ENCODE results near the gene CATSPER2. TPM values are rescaled to one million over a fixed set of nuclear protein-coding genes. Genes with fewer than 3 reads are reported as not detected.
"Not testable (repeated sequence)": the region's sequence is repeated elsewhere in the genome, so short reads cannot be mapped to it uniquely, and the experiment has no call there.

The CATSPER2 gene
- total RNA-seq, 1 donor from 2014 or later, result 3.3 TPM

DNA sequence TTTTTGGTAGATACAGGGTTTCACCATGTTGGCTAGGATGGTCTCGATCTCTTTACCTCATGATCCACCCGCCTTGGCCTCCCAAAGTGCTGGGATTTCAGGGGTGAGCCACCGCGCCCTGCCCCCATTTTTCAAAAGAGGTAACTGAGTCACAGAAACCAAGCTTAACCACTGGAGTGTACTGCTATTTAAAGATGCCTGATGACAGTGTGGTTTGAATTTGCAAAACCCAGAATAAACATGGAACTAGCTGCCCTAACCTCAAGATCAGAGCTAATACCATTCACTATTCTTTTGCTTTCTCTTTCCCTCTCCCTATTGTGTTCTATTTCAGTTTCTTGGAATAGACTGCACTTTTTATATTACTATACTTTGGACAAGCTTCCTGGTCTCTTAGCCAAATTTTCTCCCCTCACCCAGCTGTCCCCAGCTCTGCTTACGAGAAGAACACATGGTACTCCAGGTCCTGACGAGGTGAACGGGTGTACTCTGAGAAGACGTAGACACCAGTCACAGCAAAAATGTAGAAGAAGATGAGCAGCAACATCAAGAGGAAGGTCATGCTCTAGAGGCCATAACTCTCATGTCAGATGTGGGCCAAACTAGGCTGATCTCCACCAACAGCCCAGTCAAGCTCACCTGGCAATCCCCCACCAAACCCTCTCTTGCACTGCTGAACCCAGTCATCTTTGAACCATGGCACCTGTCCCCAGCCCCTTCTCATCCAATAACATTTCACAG is 10.0 kb downstream of the CATSPER2 start:
- not testable (repeated sequence) for H3K27me3 Mint-ChIP-seq (ENCODE audit: unreplicated experiment); H3K36me3 Mint-ChIP-seq (ENCODE audit: unreplicated experiment); DNase-seq (ENCODE audit: extremely low spot score, unreplicated experiment); H3K4me3 Mint-ChIP-seq (ENCODE audit: unreplicated experiment); H3K27ac Mint-ChIP-seq (ENCODE audit: unreplicated experiment); H3K9me3 Mint-ChIP-seq (ENCODE audit: unreplicated experiment); H3K4me1 Mint-ChIP-seq (ENCODE audit: unreplicated experiment)

DNA sequence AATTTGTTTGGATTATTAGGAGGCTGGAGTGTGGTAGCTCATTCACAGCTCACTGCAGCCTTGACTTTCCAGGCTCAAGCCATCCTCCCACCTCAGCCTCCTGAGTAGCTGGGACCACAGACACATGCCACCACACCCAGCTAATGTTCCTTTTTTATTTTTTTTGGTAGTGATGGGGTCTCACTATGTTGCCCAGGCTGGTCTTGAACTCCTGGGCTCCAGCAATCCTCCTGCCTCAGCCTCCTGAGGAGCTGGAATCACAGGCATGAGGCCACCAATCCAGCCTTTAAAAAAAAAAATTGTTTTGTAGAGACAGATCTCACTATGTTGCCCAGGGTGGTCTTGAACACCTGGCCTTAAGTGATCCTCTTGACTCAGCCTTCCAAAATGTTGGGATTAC is 21.7 kb downstream of the CATSPER2 start:
- H3K4me3 Mint-ChIP-seq (ENCODE audit: unreplicated experiment); H3K9me3 Mint-ChIP-seq (ENCODE audit: unreplicated experiment); H3K36me3 Mint-ChIP-seq (ENCODE audit: unreplicated experiment); DNase-seq (ENCODE audit: extremely low spot score, unreplicated experiment); H3K27me3 Mint-ChIP-seq (ENCODE audit: unreplicated experiment); H3K27ac Mint-ChIP-seq (ENCODE audit: unreplicated experiment): not testable (repeated sequence)
- peaks cover 13% of the 10 kb centered on the region for H3K4me1 Mint-ChIP-seq (ENCODE audit: unreplicated experiment)

- H3K4me3 Mint-ChIP-seq (ENCODE audit: unreplicated experiment), result no peak overlapping the region
Measured at GRCh38 chr15:43625106-43625505, 23.5 kb downstream of the CATSPER2 start.

GRCh38 chr15:43622068-43622799 is 26.4 kb downstream of the CATSPER2 start:
- H3K4me1 Mint-ChIP-seq (ENCODE audit: unreplicated experiment), result peaks cover 13% of the 10 kb centered on the region
- not testable (repeated sequence) for H3K27ac Mint-ChIP-seq (ENCODE audit: unreplicated experiment); H3K4me3 Mint-ChIP-seq (ENCODE audit: unreplicated experiment); H3K9me3 Mint-ChIP-seq (ENCODE audit: unreplicated experiment); H3K36me3 Mint-ChIP-seq (ENCODE audit: unreplicated experiment); DNase-seq (ENCODE audit: extremely low spot score, unreplicated experiment)
- H3K27me3 Mint-ChIP-seq (ENCODE audit: unreplicated experiment), result peaks cover 21% of the 10 kb centered on the region

More at GRCh38 chr15:43625106-43625505, 23.5 kb downstream of the CATSPER2 start:
- H3K4me1 Mint-ChIP-seq (ENCODE audit: unreplicated experiment), result peaks cover 13% of the 10 kb centered on the region
- TF ChIP-seq, protein P1, sequence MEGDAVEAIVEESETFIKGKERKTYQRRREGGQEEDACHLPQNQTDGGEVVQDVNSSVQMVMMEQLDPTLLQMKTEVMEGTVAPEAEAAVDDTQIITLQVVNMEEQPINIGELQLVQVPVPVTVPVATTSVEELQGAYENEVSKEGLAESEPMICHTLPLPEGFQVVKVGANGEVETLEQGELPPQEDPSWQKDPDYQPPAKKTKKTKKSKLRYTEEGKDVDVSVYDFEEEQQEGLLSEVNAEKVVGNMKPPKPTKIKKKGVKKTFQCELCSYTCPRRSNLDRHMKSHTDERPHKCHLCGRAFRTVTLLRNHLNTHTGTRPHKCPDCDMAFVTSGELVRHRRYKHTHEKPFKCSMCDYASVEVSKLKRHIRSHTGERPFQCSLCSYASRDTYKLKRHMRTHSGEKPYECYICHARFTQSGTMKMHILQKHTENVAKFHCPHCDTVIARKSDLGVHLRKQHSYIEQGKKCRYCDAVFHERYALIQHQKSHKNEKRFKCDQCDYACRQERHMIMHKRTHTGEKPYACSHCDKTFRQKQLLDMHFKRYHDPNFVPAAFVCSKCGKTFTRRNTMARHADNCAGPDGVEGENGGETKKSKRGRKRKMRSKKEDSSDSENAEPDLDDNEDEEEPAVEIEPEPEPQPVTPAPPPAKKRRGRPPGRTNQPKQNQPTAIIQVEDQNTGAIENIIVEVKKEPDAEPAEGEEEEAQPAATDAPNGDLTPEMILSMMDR (IDR thresholded peaks at IDR 0.05), result no peak
- no peak for DNase-seq (ENCODE audit: extremely low spot score, unreplicated experiment)
- H3K36me3 Mint-ChIP-seq (ENCODE audit: unreplicated experiment), result no peaks in the 10 kb centered on the region
- no peak overlapping the region for H3K27ac Mint-ChIP-seq (ENCODE audit: unreplicated experiment)
- peaks cover 18% of the 10 kb centered on the region for H3K27me3 Mint-ChIP-seq (ENCODE audit: unreplicated experiment)
- no peaks in the 10 kb centered on the region for H3K9me3 Mint-ChIP-seq (ENCODE audit: unreplicated experiment)

DNA sequence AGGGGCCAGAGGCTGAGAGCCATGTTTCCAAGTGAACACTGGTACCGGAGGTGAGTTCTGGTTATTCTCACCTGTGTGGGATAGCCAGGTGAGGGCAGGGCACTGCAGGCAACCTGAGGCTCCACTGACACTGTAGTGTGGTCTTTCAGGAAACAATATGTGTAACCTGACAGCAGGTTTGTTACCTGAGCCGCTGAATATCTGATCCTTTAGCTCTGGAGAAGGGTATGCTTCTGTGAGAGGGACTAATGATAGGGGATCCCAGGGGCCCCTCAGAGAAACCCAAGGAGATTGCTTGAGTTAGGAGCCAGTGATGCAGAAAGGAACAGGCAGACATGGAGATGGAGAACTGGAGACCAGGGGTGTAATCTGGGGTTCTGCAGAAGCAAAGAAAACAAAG is 29.9 kb downstream of the CATSPER2 start, which contains the start of gene STRC:
STRC (minus strand) TSS at position 101 of the 400 bp plus-strand sequence; CDS start at position 23, 78 bp downstream.
- not testable (repeated sequence) for H3K4me1 Mint-ChIP-seq (ENCODE audit: unreplicated experiment); H3K36me3 Mint-ChIP-seq (ENCODE audit: unreplicated experiment); H3K27ac Mint-ChIP-seq (ENCODE audit: unreplicated experiment); H3K9me3 Mint-ChIP-seq (ENCODE audit: unreplicated experiment); DNase-seq (ENCODE audit: extremely low spot score, unreplicated experiment); H3K4me3 Mint-ChIP-seq (ENCODE audit: unreplicated experiment)
- peaks cover 21% of the 10 kb centered on the region for H3K27me3 Mint-ChIP-seq (ENCODE audit: unreplicated experiment)

- H3K36me3 Mint-ChIP-seq (ENCODE audit: unreplicated experiment); H3K4me1 Mint-ChIP-seq (ENCODE audit: unreplicated experiment): not testable (repeated sequence)
Measured at GRCh38 chr15:43617750-43618149, 30.9 kb downstream of the CATSPER2 start.

DNA sequence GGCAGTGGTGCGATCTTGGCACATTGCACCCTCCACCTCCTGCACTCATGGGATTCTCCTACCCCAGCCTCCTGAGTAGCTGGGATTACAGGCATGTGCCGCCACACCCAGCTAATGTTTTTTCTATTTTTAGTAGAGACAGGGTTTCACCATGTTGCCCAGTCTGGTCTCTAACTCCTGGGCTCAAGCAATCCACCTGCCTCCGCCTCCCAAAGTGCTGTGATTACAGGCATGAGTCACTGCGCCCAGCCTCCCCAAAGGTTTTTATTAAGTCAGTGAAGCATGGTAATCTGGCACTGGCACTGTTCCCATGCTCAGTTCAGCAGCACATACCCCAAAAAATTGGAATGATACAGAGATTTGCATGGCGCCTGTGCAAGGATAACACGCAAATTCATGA is 46.4 kb downstream of the CATSPER2 start:
- H3K36me3 Mint-ChIP-seq (ENCODE audit: unreplicated experiment); H3K27ac Mint-ChIP-seq (ENCODE audit: unreplicated experiment); H3K4me1 Mint-ChIP-seq (ENCODE audit: unreplicated experiment); H3K4me3 Mint-ChIP-seq (ENCODE audit: unreplicated experiment); H3K9me3 Mint-ChIP-seq (ENCODE audit: unreplicated experiment); DNase-seq (ENCODE audit: extremely low spot score, unreplicated experiment): not testable (repeated sequence)
- H3K27me3 Mint-ChIP-seq (ENCODE audit: unreplicated experiment), result peaks cover 31% of the 10 kb centered on the region

More at GRCh38 chr15:43617750-43618149, 30.9 kb downstream of the CATSPER2 start:
- not testable (repeated sequence) for H3K9me3 Mint-ChIP-seq (ENCODE audit: unreplicated experiment); H3K4me3 Mint-ChIP-seq (ENCODE audit: unreplicated experiment); H3K27ac Mint-ChIP-seq (ENCODE audit: unreplicated experiment); DNase-seq (ENCODE audit: extremely low spot score, unreplicated experiment)
- H3K27me3 Mint-ChIP-seq (ENCODE audit: unreplicated experiment), result peaks cover 18% of the 10 kb centered on the region

DNA sequence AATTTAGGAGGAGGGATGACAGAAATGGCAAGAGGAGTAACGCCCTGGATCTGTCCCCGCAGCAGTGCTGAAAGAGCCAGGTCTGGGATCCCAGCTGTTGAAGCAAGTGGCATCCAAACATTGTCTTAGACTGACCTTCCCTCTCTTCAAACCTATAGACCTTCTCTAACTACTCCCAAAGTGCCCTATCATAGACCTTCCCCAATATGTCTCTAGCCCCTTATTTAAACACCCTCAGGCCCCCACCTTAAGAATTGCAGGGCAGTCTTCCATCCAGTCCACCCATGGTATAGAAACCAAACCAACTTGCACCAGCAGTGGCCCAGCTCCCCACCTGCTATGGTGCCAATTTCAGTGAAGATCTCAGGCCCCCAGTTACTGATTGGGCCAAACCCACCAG is 48.4 kb downstream of the CATSPER2 start:
- not testable (repeated sequence) for H3K4me1 Mint-ChIP-seq (ENCODE audit: unreplicated experiment); H3K36me3 Mint-ChIP-seq (ENCODE audit: unreplicated experiment); H3K4me3 Mint-ChIP-seq (ENCODE audit: unreplicated experiment); H3K27ac Mint-ChIP-seq (ENCODE audit: unreplicated experiment); DNase-seq (ENCODE audit: extremely low spot score, unreplicated experiment); H3K9me3 Mint-ChIP-seq (ENCODE audit: unreplicated experiment)
- H3K27me3 Mint-ChIP-seq (ENCODE audit: unreplicated experiment), result peaks cover 39% of the 10 kb centered on the region

GRCh38 chr15:43599131-43599530 is 49.5 kb downstream of the CATSPER2 start:
- not testable (repeated sequence) for H3K27ac Mint-ChIP-seq (ENCODE audit: unreplicated experiment); DNase-seq (ENCODE audit: extremely low spot score, unreplicated experiment); H3K36me3 Mint-ChIP-seq (ENCODE audit: unreplicated experiment); H3K4me3 Mint-ChIP-seq (ENCODE audit: unreplicated experiment); H3K4me1 Mint-ChIP-seq (ENCODE audit: unreplicated experiment); H3K9me3 Mint-ChIP-seq (ENCODE audit: unreplicated experiment)
- peaks cover 35% of the 10 kb centered on the region for H3K27me3 Mint-ChIP-seq (ENCODE audit: unreplicated experiment)

DNA sequence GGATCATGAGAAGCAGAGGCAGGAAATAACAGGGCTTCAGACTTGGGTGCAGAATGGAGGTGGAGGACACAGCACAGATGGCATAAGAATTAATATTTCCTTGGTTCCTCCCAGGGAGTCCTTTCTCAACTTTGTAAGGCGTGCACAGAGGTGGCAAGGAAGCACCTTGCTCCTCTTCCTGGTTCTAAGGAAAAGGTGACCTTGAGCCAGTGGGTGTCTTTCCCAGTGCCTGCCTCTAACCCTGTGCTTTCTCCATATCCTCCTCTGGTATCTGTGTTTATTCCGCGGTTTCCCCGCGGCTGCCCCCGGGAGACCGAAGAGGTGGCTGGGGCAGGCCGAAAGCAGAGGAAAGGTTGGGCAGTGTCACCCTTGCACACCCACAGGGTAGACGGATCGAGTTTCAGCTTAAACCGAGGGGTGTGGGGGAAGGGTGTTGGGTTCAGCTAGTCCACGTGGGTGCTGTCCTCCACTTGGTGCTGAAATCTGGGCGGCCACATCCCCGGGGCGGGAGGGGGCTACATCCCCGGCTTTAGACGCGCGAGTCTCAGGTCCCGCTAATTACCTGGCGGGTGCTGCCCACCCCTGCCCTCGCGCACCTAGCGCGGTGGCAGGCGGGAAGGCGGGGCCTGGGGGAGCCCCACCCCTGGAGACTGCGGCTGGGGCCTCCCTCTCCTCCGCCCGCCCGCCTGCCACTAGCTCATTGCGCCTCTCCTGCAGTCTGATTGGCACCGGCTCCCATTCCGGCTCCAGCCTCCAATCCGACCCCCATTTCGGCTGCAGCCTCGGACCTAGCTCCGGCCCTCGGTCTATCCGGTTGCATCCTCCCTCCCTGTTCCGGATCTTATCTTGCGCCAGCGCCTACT is 55.1 kb downstream of the CATSPER2 start, which contains the start of gene CKMT1B:
CKMT1B (plus strand) TSS at position 700 of the 863 bp plus-strand sequence. CDS start 192 bp downstream, outside the sequence.
- peaks cover 17% of the 10 kb centered on the region for H3K27me3 Mint-ChIP-seq (ENCODE audit: unreplicated experiment)
- not testable (repeated sequence) for H3K36me3 Mint-ChIP-seq (ENCODE audit: unreplicated experiment); H3K4me1 Mint-ChIP-seq (ENCODE audit: unreplicated experiment); H3K27ac Mint-ChIP-seq (ENCODE audit: unreplicated experiment); DNase-seq (ENCODE audit: extremely low spot score, unreplicated experiment); H3K9me3 Mint-ChIP-seq (ENCODE audit: unreplicated experiment); H3K4me3 Mint-ChIP-seq (ENCODE audit: unreplicated experiment)
